Fibroblast of peridontal ligament (primary cell): Measurements from ENCODE around the gene ZNF552.
A peak's percentile ranks its signal among the peaks of the same experiment; 100 is the strongest.
"Not testable (repeated sequence)": the region's sequence is repeated elsewhere in the genome, so short reads cannot be mapped to it uniquely, and the experiment has no call there.

ENCODE experiments used
- DNase-seq: peaks from one replicate; pipeline ENCODE4 v3.0.0-alpha.2; 2010; ENCODE audit errors: extremely low read depth

The ZNF552 gene

GRCh38 chr19:57814505-57815246 is at the start of gene ZNF552:
TSS of gene ZNF552 (minus strand) at chr19:57814913. CDS start at chr19:57814743, 170 bp downstream.
- peak; percentile 90 for DNase-seq

- not testable (repeated sequence) for DNase-seq
Observed at GRCh38 chr19:57862351-57862750, 47.6 kb upstream of the ZNF552 start.

GRCh38 chr19:57854117-57854516 is 39.4 kb upstream of the ZNF552 start:
- not testable (repeated sequence) for DNase-seq

GRCh38 chr19:57851812-57852603 is 37.3 kb upstream of the ZNF552 start:
- DNase-seq, result not testable (repeated sequence)

GRCh38 chr19:57850553-57851017 is 35.9 kb upstream of the ZNF552 start:
- DNase-seq, result peak; percentile 40

GRCh38 chr19:57849666-57850473 is 35.2 kb upstream of the ZNF552 start, which contains the start of gene ZNF587:
TSS of gene ZNF587 (plus strand) at chr19:57849859. CDS start at chr19:57850039, 180 bp downstream.
- DNase-seq, result peak; percentile 83

- not testable (repeated sequence) for DNase-seq
Observed at GRCh38 chr19:57849162-57849665, 34.5 kb upstream of the ZNF552 start.

- DNase-seq, result not testable (repeated sequence)
Observed at GRCh38 chr19:57847164-57847563, 32.5 kb upstream of the ZNF552 start.

GRCh38 chr19:57841122-57841763 is 26.5 kb upstream of the ZNF552 start:
- no peak for DNase-seq

GRCh38 chr19:57838622-57839191 is 24.0 kb upstream of the ZNF552 start:
- DNase-seq, result not testable (repeated sequence)

- DNase-seq, result not testable (repeated sequence)
Observed at GRCh38 chr19:57836991-57837390, 22.3 kb upstream of the ZNF552 start.

GRCh38 chr19:57830071-57830602 is 15.4 kb upstream of the ZNF552 start, which contains the start of gene ZNF587B:
TSS of gene ZNF587B (plus strand) at chr19:57830299. CDS start at chr19:57830529, 230 bp downstream.
- DNase-seq, result peak; percentile 68

GRCh38 chr19:57829316-57829715 is 14.6 kb upstream of the ZNF552 start:
- no peak for DNase-seq

- no peak for DNase-seq
Observed at GRCh38 chr19:57825511-57825910, 10.8 kb upstream of the ZNF552 start.

- not testable (repeated sequence) for DNase-seq
Observed at GRCh38 chr19:57823608-57824007, 8.9 kb upstream of the ZNF552 start.

- not testable (repeated sequence) for DNase-seq
Observed at GRCh38 chr19:57823155-57823554, 8.4 kb upstream of the ZNF552 start.

GRCh38 chr19:57821501-57821900 is 6.8 kb upstream of the ZNF552 start:
- not testable (repeated sequence) for DNase-seq

GRCh38 chr19:57821095-57821494 is 6.4 kb upstream of the ZNF552 start:
- not testable (repeated sequence) for DNase-seq

- DNase-seq, result no peak
Observed at GRCh38 chr19:57820599-57820998, 5.9 kb upstream of the ZNF552 start.

- DNase-seq, result peak; percentile 91
Observed at GRCh38 chr19:57819475-57820148, 4.9 kb upstream of the ZNF552 start.
